IPS DF 19.7 (cell line): Measurements from ENCODE around the gene TSPOAP1.

Source experiments
- DNase-seq: peaks from one replicate; pipeline ENCODE4 v3.0.0-alpha.2; 2013; ENCODE audit warnings: low read depth, low spot score

Gene TSPOAP1

GRCh38 chr17:58339755-58340404 is 11.3 kb upstream of the TSPOAP1 start:
- DNase-seq = no peak

GRCh38 chr17:58338841-58339754 is 10.5 kb upstream of the TSPOAP1 start:
- no peak for DNase-seq

GRCh38 chr17:58338454-58338840 is 9.9 kb upstream of the TSPOAP1 start:
- DNase-seq = no peak

- no peak for DNase-seq
These were observed 9.2 kb upstream of the TSPOAP1 start for GRCh38 chr17:58337600-58338453.

- no peak for DNase-seq
These were observed 8.6 kb upstream of the TSPOAP1 start for GRCh38 chr17:58337210-58337599.

GRCh38 chr17:58336456-58337209 is 8.0 kb upstream of the TSPOAP1 start:
- DNase-seq = no peak

- DNase-seq = no peak
These were observed 7.3 kb upstream of the TSPOAP1 start for GRCh38 chr17:58335779-58336455.

- DNase-seq = no peak
These were observed 6.6 kb upstream of the TSPOAP1 start for GRCh38 chr17:58335061-58335731.

- DNase-seq = no peak
These were observed 6.1 kb upstream of the TSPOAP1 start for GRCh38 chr17:58334661-58335060.

- no peak for DNase-seq
These were observed 5.7 kb upstream of the TSPOAP1 start for GRCh38 chr17:58334256-58334655.

GRCh38 chr17:58333736-58334207 is 5.2 kb upstream of the TSPOAP1 start:
- no peak for DNase-seq

- no peak for DNase-seq
These were observed 4.5 kb upstream of the TSPOAP1 start for GRCh38 chr17:58332778-58333735.

- no peak for DNase-seq
These were observed 3.5 kb upstream of the TSPOAP1 start for GRCh38 chr17:58331815-58332777.

- no peak for DNase-seq
These were observed 2.6 kb upstream of the TSPOAP1 start for GRCh38 chr17:58330997-58331814.

GRCh38 chr17:58330538-58330996 is 2.0 kb upstream of the TSPOAP1 start:
- no peak for DNase-seq

- DNase-seq = no peak
These were observed 1.4 kb upstream of the TSPOAP1 start for GRCh38 chr17:58329810-58330537.
